IMR-90 (cell line): ENCODE results near the gene CHN2. TPM values are rescaled to one million over a fixed set of nuclear protein-coding genes. Genes with fewer than 3 reads are reported as not detected.

Experiments used
- ATAC-seq: fragments of 200-7000 bp; cut with Tn5 transposase; 2 replicates; pipeline ENCODE4 v1.9.1; 2020; ENCODE audit warnings: low read depth, mild to moderate bottlenecking, moderate library complexity
- BruUV-seq: library from RNA; stranded (reverse); fragments of 400-500 nt; replicated peaks from 2 replicates; lab custom pipeline; 2021; lab: Mats Ljungman, UMichigan
- CTCF ChIA-PET: fragments of 300-600 bp; formaldehyde crosslinking; extraction: SDS; loops from one replicate; lab custom pipeline; 2021; ENCODE audit warnings: antibody characterized with exemption; lab: Yijun Ruan, JAX
- POLR2A ChIA-PET: fragments of 300-600 bp; sonication (Branson Sonifier 250); formaldehyde crosslinking; loops from one replicate; lab custom pipeline; 2022; ENCODE audit warnings: antibody characterized with exemption; ENCODE audit not compliant: unreplicated experiment; lab: Charles Lee
- DNase-seq: peaks from one replicate; pipeline ENCODE4 v3.0.0; 2013
- H2AFZ ChIP-seq: replicated peaks from 2 replicates; pipeline ENCODE3; 2013; ENCODE audit warnings: low read length, mild to moderate bottlenecking; ENCODE audit not compliant: poor library complexity
- H2AK5ac ChIP-seq: 2 replicates; pipeline ENCODE4 v1.6.1; 2013; ENCODE audit warnings: low read depth, low read length, inconsistent platforms
- H2AK9ac ChIP-seq: replicated peaks from 2 replicates; pipeline ENCODE3; 2013; ENCODE audit warnings: mild to moderate bottlenecking, low read depth, low read length, moderate library complexity; ENCODE audit not compliant: poor library complexity
- H2BK120ac ChIP-seq: 2 replicates; pipeline ENCODE4 v1.6.1; 2013; ENCODE audit warnings: low read depth, low read length, inconsistent platforms
- H2BK15ac ChIP-seq: 3 replicates; pipeline ENCODE4 v1.6.1; 2013; ENCODE audit warnings: low read depth, low read length, inconsistent platforms
- H2BK20ac ChIP-seq: 2 replicates; pipeline ENCODE4 v1.6.1; 2013; ENCODE audit warnings: low read depth, mild to moderate bottlenecking, inconsistent platforms, low read length, moderate library complexity
- H2BK5ac ChIP-seq: 2 replicates; pipeline ENCODE4 v1.6.1; 2013; ENCODE audit warnings: mild to moderate bottlenecking, low read depth, low read length, inconsistent platforms; ENCODE audit not compliant: poor library complexity, severe bottlenecking
- H3K14ac ChIP-seq: replicated peaks from 2 replicates; pipeline ENCODE4 v1.6.1; 2013; ENCODE audit warnings: low read depth, low read length, inconsistent platforms
- H3K18ac ChIP-seq: 2 replicates; pipeline ENCODE4 v1.6.1; 2013; ENCODE audit warnings: low read depth, low read length, control low read depth
- H3K23ac ChIP-seq: 2 replicates; pipeline ENCODE4 v1.6.1; 2013; ENCODE audit warnings: low read depth, low read length, inconsistent platforms
- H3K27ac ChIP-seq: 2 replicates; pipeline ENCODE4 v1.5.1; 2013; ENCODE audit warnings: mild to moderate bottlenecking, control low read depth, low read length; ENCODE audit not compliant: insufficient read depth
- H3K27me3 ChIP-seq: 2 replicates; pipeline ENCODE4 v1.6.1; 2013; ENCODE audit warnings: low read length; ENCODE audit not compliant: control insufficient read depth, insufficient read depth
- H3K36me3 ChIP-seq: 2 replicates; pipeline ENCODE4 v1.6.1; 2013; ENCODE audit warnings: low read length, mixed read lengths; ENCODE audit not compliant: control insufficient read depth, insufficient read depth
- H3K4ac ChIP-seq: 2 replicates; pipeline ENCODE4 v1.6.1; 2013; ENCODE audit warnings: low read depth, low read length, inconsistent platforms
- H3K4me1 ChIP-seq: 2 replicates; pipeline ENCODE4 v1.6.1; 2013; ENCODE audit warnings: low read length, mixed read lengths; ENCODE audit not compliant: control insufficient read depth, insufficient read depth
- H3K4me2 ChIP-seq: 2 replicates; pipeline ENCODE4 v1.6.1; 2013; ENCODE audit warnings: low read depth, mild to moderate bottlenecking, control low read depth, low read length, moderate library complexity
- H3K4me3 ChIP-seq: 2 replicates; pipeline ENCODE4 v1.5.1; 2013; ENCODE audit warnings: low read depth, mild to moderate bottlenecking, control low read depth, low read length, moderate library complexity; ENCODE audit not compliant: insufficient read depth
- H3K56ac ChIP-seq: 2 replicates; pipeline ENCODE4 v1.6.1; 2013; ENCODE audit warnings: low read length, inconsistent platforms; ENCODE audit not compliant: insufficient read depth; ENCODE audit errors: extremely low read depth
- H3K79me1 ChIP-seq, 2 experiments: 2 replicates each; pipeline ENCODE4 v1.6.1; 2013; ENCODE audit warnings: low read length in 2 of 2, inconsistent platforms in 1 of 2, low read depth in 1 of 2
- H3K9ac ChIP-seq: 2 replicates; pipeline ENCODE4 v1.6.1; 2013; ENCODE audit warnings: low read depth, low read length, control low read depth
- H3K9me1 ChIP-seq: 2 replicates; pipeline ENCODE4 v1.6.1; 2013; ENCODE audit warnings: low read length, inconsistent platforms; ENCODE audit not compliant: insufficient read depth
- H3K9me3 ChIP-seq: 2 replicates; pipeline ENCODE4 v1.6.1; 2013; ENCODE audit warnings: low read length; ENCODE audit not compliant: control insufficient read depth, insufficient read depth
- H4K20me1 ChIP-seq: 2 replicates; pipeline ENCODE4 v1.6.1; 2013; ENCODE audit warnings: low read length, inconsistent platforms; ENCODE audit not compliant: insufficient read depth
- H4K5ac ChIP-seq: 2 replicates; pipeline ENCODE4 v1.6.1; 2013; ENCODE audit warnings: mild to moderate bottlenecking, low read depth, low read length, control low read depth
- H4K8ac ChIP-seq, 2 experiments: 2 replicates each; pipeline ENCODE4 v1.6.1; 2013; ENCODE audit warnings: low read depth in 2 of 2, low read length in 2 of 2, control low read depth in 1 of 2, inconsistent platforms in 1 of 2
- H4K91ac ChIP-seq: 2 replicates; pipeline ENCODE4 v1.6.1; 2013; ENCODE audit warnings: low read depth, low read length, inconsistent platforms; ENCODE audit not compliant: insufficient read depth
- BHLHE40 ChIP-seq: fragments of 150-350 bp; IDR thresholded peaks from 2 replicates; pipeline ENCODE4 v1.6.1; 2016; ENCODE audit warnings: mild to moderate bottlenecking, low read depth, low read length
- MAFK ChIP-seq: IDR thresholded peaks from 2 replicates; pipeline ENCODE4 v1.6.1; 2012; ENCODE audit warnings: low read depth, low read length, improper control_type of control experiment
- WGBS, 2 experiments: methylation state at CpG; one replicate each; pipeline versions ENCODE4 v1.1.5 to v1.1.7; 2013; ENCODE audit warnings: missing lambda C conversion rate in 2 of 2; ENCODE audit not compliant: insufficient read length in 1 of 2; ENCODE audit errors: extremely low coverage in 2 of 2; 5-methylcytosine and 5-hydroxymethylcytosine counted together
- dilution Hi-C: fragments of 300-500 bp; cut with HindIII; formaldehyde crosslinking; loops from one replicate; pipeline ENCODE4 v1.14.3; 2018; ENCODE audit warnings: low sequenced_read_pairs; ENCODE audit not compliant: unreplicated experiment
- in situ Hi-C: fragments of 300-500 bp; cut with MboI; formaldehyde crosslinking; loops from 3 replicates; pipeline ENCODE4 v1.14.3; 2019; ENCODE audit warnings: low sequenced_read_pairs, inconsistent platforms, mixed read lengths
- intact Hi-C: fragments of 100-400 bp; cut with micrococcal nuclease; formaldehyde crosslinking; loops from 2 replicates; pipeline ENCODE4 v1.10.0; 2022
- polyA plus RNA-seq, 3 experiments: library from polyadenylated mRNA; depleted of rRNA; stranded (reverse); fragments of >200 nt; gene quantifications; 2 replicates each; pipeline ENCODE4 v1.2.3, GENCODE V29; 2012; ENCODE audit warnings: low replicate concordance in 1 of 3
- total RNA-seq: library from RNA; depleted of rRNA; stranded (reverse); fragments of >200 nt; gene quantifications from 2 replicates; pipeline ENCODE4 v1.2.3, GENCODE V29; 2012
- TF ChIP-seq, protein P1 (sequence below): conservative IDR thresholded peaks from 2 replicates; pipeline ENCODE4 v1.5.1; 2012; ENCODE audit warnings: mild to moderate bottlenecking, low read depth, low read length, improper control_type of control experiment

CHN2 gene
- total and polyA plus RNA-seq, 2 of the 4 experiments (the other 2 are of a cell fraction) = not detected

DNA sequence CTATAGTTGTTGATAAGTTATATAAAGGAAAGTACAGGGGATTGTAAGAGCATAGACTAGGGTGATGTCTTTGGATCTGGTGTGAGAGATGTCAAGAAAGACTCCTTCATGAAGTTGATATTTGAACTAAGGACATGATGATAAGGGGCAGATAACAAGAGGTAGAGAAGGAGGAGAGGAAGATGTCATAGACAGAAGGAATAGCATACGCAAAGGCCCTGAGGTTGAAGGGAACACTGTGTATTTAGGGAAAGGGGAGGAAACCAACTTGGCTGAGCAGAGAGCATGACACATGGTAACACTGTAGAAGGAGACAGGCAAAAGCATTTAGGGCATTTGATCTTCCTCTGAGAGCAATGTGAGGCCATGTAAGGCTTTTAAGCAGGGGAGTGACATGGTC is 170.8 kb downstream of the CHN2 start:
- Histone ChIP-seq H3K18ac (no peak overlapping the region), H3K9ac (no peak overlapping the region), H4K91ac (no peak overlapping the region), H2BK20ac (no peak overlapping the region), H3K14ac (no peak overlapping the region), H3K36me3 (no peaks in the 10 kb centered on the region), H2BK5ac (no peak overlapping the region), H3K23ac (no peak overlapping the region), H3K4me1 (no peaks in the 10 kb centered on the region), H4K5ac (no peak overlapping the region), H3K4ac (no peak overlapping the region), H2BK15ac (no peak overlapping the region), H4K20me1 (no peaks in the 10 kb centered on the region), H3K27me3 (no peaks in the 10 kb centered on the region), H3K4me3 (no peak overlapping the region), H2AK5ac (no peak overlapping the region), H4K8ac (no peak overlapping the region), H3K9me1 (no peaks in the 10 kb centered on the region), H3K9me3 (no peaks in the 10 kb centered on the region), H3K56ac (no peak overlapping the region), H2AK9ac (no peak overlapping the region), H3K27ac (no peak overlapping the region), H2BK120ac (no peak overlapping the region), H3K79me1 (no peaks in the 10 kb centered on the region), H2AFZ (no peak overlapping the region), H3K4me2 (no peak overlapping the region)
- ChIA-PET CTCF (no interaction called here), POLR2A (no interaction called here)
- no TSS peak for BruUV-seq
- TF ChIP-seq BHLHE40 (no peak), MAFK (no peak)
- TF ChIP-seq, protein P1, sequence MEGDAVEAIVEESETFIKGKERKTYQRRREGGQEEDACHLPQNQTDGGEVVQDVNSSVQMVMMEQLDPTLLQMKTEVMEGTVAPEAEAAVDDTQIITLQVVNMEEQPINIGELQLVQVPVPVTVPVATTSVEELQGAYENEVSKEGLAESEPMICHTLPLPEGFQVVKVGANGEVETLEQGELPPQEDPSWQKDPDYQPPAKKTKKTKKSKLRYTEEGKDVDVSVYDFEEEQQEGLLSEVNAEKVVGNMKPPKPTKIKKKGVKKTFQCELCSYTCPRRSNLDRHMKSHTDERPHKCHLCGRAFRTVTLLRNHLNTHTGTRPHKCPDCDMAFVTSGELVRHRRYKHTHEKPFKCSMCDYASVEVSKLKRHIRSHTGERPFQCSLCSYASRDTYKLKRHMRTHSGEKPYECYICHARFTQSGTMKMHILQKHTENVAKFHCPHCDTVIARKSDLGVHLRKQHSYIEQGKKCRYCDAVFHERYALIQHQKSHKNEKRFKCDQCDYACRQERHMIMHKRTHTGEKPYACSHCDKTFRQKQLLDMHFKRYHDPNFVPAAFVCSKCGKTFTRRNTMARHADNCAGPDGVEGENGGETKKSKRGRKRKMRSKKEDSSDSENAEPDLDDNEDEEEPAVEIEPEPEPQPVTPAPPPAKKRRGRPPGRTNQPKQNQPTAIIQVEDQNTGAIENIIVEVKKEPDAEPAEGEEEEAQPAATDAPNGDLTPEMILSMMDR = no peak
- intact Hi-C loops = no loop called here
- 43% methylated on average over 1 of the region's 1 CpG; no CpG with 5 or more reads in 1 of the 2 experiments for WGBS, 2 experiments
- dilution Hi-C loops = no loop called here
- no peak for DNase-seq
- ATAC-seq = no peak
- in situ Hi-C loops = no loop called here
